Activated CD4-positive, alpha-beta T cell treated with anti-CD3 and anti-CD28 coated beads, Interleukin-2, amount 50 U/mL, for 4 hours (primary cell): ENCODE measurements around the gene TBC1D5.
"Not testable (repeated sequence)": the region's sequence is repeated elsewhere in the genome, so short reads cannot be mapped to it uniquely, and the experiment has no call there.

ENCODE experiments used
- DNase-seq, 2 experiments: peaks; one replicate each; pipeline ENCODE4 v3.0.0-alpha.2; 2020

Gene TBC1D5

GRCh38 chr3:17749281-17749680, 6.8 kb upstream of the TBC1D5 start:
- no peak for DNase-seq

- no peak for DNase-seq
Measured at GRCh38 chr3:17747890-17748247, 5.4 kb upstream of the TBC1D5 start.

GRCh38 chr3:17747174-17747889, 4.9 kb upstream of the TBC1D5 start:
- no peak for DNase-seq

- no peak for DNase-seq
Measured at GRCh38 chr3:17745894-17746293, 3.5 kb upstream of the TBC1D5 start.

GRCh38 chr3:17745301-17745700, 2.9 kb upstream of the TBC1D5 start:
- DNase-seq: no peak

GRCh38 chr3:17744693-17745092, 2.3 kb upstream of the TBC1D5 start:
- no peak for DNase-seq

GRCh38 chr3:17743658-17743995, 1.2 kb upstream of the TBC1D5 start:
- DNase-seq: no peak

- no peak for DNase-seq
Measured at GRCh38 chr3:17742880-17743657, 638 bp upstream of the TBC1D5 start.

GRCh38 chr3:17741621-17742101, 770 bp downstream of the TBC1D5 start:
- DNase-seq: no peak

GRCh38 chr3:17740721-17741141, 1.7 kb downstream of the TBC1D5 start:
- no peak for DNase-seq

GRCh38 chr3:17738921-17739320, 3.5 kb downstream of the TBC1D5 start:
- no peak for DNase-seq

GRCh38 chr3:17738219-17738618, 4.2 kb downstream of the TBC1D5 start:
- DNase-seq: no peak

GRCh38 chr3:17737591-17737990, 4.8 kb downstream of the TBC1D5 start:
- DNase-seq: no peak

GRCh38 chr3:17735362-17735761, 7.1 kb downstream of the TBC1D5 start:
- not testable (repeated sequence) for DNase-seq

GRCh38 chr3:17733768-17734167, 8.7 kb downstream of the TBC1D5 start:
- DNase-seq: no peak

- no peak for DNase-seq
Measured at GRCh38 chr3:17733215-17733614, 9.2 kb downstream of the TBC1D5 start.

- no peak for DNase-seq
Measured at GRCh38 chr3:17730318-17730967, 12.0 kb downstream of the TBC1D5 start.

GRCh38 chr3:17726313-17726712, 16.1 kb downstream of the TBC1D5 start:
- DNase-seq: no peak

- DNase-seq: not testable (repeated sequence)
Measured at GRCh38 chr3:17725844-17726243, 16.6 kb downstream of the TBC1D5 start.

GRCh38 chr3:17724948-17725347, 17.5 kb downstream of the TBC1D5 start:
- DNase-seq: no peak

- DNase-seq: no peak
Measured at GRCh38 chr3:17724122-17724521, 18.3 kb downstream of the TBC1D5 start.

GRCh38 chr3:17717411-17717810, 25.0 kb downstream of the TBC1D5 start:
- DNase-seq: no peak

GRCh38 chr3:17714473-17714872, 28.0 kb downstream of the TBC1D5 start:
- no peak for DNase-seq

- no peak for DNase-seq
Measured at GRCh38 chr3:17709236-17709810, 33.1 kb downstream of the TBC1D5 start.
